H9 (cell line): Measurements from ENCODE around the gene KRTAP10-5. TPM values are rescaled to one million over a fixed set of nuclear protein-coding genes. Genes with fewer than 3 reads are reported as not detected.
A peak's percentile ranks its signal among the peaks of the same experiment; 100 is the strongest.

ENCODE experiments used
- DNase-seq: peaks from one replicate; pipeline ENCODE4 v3.0.0-alpha.2; 2017
- H2AFZ ChIP-seq: one replicate; pipeline ENCODE4 v1.6.1; 2013; ENCODE audit warnings: mild to moderate bottlenecking, low read length, control low read depth, moderate library complexity
- H2AK5ac ChIP-seq: 2 replicates; pipeline ENCODE4 v1.6.1; 2013; ENCODE audit warnings: low read length, control low read depth, mixed read lengths; ENCODE audit not compliant: insufficient read length
- H2BK120ac ChIP-seq: one replicate; pipeline ENCODE4 v1.6.1; 2013; ENCODE audit warnings: low read depth, mild to moderate bottlenecking, low read length, control low read depth, inconsistent platforms; ENCODE audit not compliant: poor library complexity, severe bottlenecking
- H2BK12ac ChIP-seq: 2 replicates; pipeline ENCODE4 v1.6.1; 2013; ENCODE audit warnings: low read length, control low read depth, mixed read lengths, low read depth; ENCODE audit not compliant: insufficient read length
- H2BK15ac ChIP-seq: 2 replicates; pipeline ENCODE4 v1.6.1; 2013; ENCODE audit warnings: low read depth, low read length, control low read depth
- H2BK20ac ChIP-seq: one replicate; pipeline ENCODE4 v1.6.1; 2013; ENCODE audit warnings: low read depth, mild to moderate bottlenecking, low read length, control low read depth, inconsistent platforms; ENCODE audit not compliant: poor library complexity, severe bottlenecking
- H2BK5ac ChIP-seq: 2 replicates; pipeline ENCODE4 v1.6.1; 2013; ENCODE audit warnings: low read length, control low read depth, mixed read lengths; ENCODE audit not compliant: insufficient read length
- H3K14ac ChIP-seq: 2 replicates; pipeline ENCODE4 v1.6.1; 2013; ENCODE audit warnings: low read length, control low read depth; ENCODE audit not compliant: insufficient read depth
- H3K18ac ChIP-seq: 2 replicates; pipeline ENCODE4 v1.6.1; 2013; ENCODE audit warnings: low read depth, mild to moderate bottlenecking, mixed read lengths, low read length, control low read depth; ENCODE audit not compliant: insufficient read length
- H3K23ac ChIP-seq: 2 replicates; pipeline ENCODE4 v1.6.1; 2013; ENCODE audit warnings: low read length, control low read depth, mixed read lengths, low read depth; ENCODE audit not compliant: insufficient read length
- H3K23me2 ChIP-seq: 2 replicates; pipeline ENCODE4 v1.6.1; 2013; ENCODE audit warnings: low read depth, mild to moderate bottlenecking, mixed read lengths, low read length, control low read depth; ENCODE audit not compliant: insufficient read length, poor library complexity, severe bottlenecking
- H3K27ac ChIP-seq: 2 replicates; pipeline ENCODE4 v1.5.1; 2013; ENCODE audit warnings: low read length, control low read depth, mixed read lengths, low read depth; ENCODE audit not compliant: insufficient read length
- H3K27me3 ChIP-seq: 2 replicates; pipeline ENCODE4 v1.6.1; 2013; ENCODE audit warnings: low read length, control low read depth, inconsistent platforms; ENCODE audit not compliant: insufficient read depth
- H3K4ac ChIP-seq: 2 replicates; pipeline ENCODE4 v1.6.1; 2013; ENCODE audit warnings: low read depth, mild to moderate bottlenecking, control low read depth, inconsistent platforms, low read length, moderate library complexity
- H3K4me1 ChIP-seq: 2 replicates; pipeline ENCODE4 v1.6.1; 2013; ENCODE audit warnings: low read length, control low read depth, inconsistent platforms; ENCODE audit not compliant: insufficient read depth
- H3K4me2 ChIP-seq: 2 replicates; pipeline ENCODE4 v1.6.1; 2013; ENCODE audit warnings: low read length, control low read depth, mixed read lengths; ENCODE audit not compliant: insufficient read length, insufficient read depth
- H3K56ac ChIP-seq: 2 replicates; pipeline ENCODE4 v1.6.1; 2013; ENCODE audit warnings: low read depth, mild to moderate bottlenecking, mixed read lengths, low read length, control low read depth; ENCODE audit not compliant: insufficient read length
- H3K79me1 ChIP-seq: 2 replicates; pipeline ENCODE4 v1.6.1; 2013; ENCODE audit warnings: low read depth, mild to moderate bottlenecking, moderate library complexity, low read length, control low read depth, inconsistent platforms; ENCODE audit not compliant: insufficient read depth, poor library complexity, severe bottlenecking
- H3K79me2 ChIP-seq: 2 replicates; pipeline ENCODE4 v1.6.1; 2013; ENCODE audit warnings: low read length, control low read depth, inconsistent platforms; ENCODE audit not compliant: insufficient read depth
- H3K9ac ChIP-seq: 2 replicates; pipeline ENCODE4 v1.6.1; 2013; ENCODE audit warnings: low read length, control low read depth, mixed read lengths; ENCODE audit not compliant: insufficient read length; ENCODE audit errors: extremely low read depth
- H3K9me3 ChIP-seq: one replicate; pipeline ENCODE4 v1.6.1; 2013; ENCODE audit warnings: low read depth, low read length, inconsistent platforms; ENCODE audit not compliant: control insufficient read depth
- H3T11ph ChIP-seq: one replicate; pipeline ENCODE4 v1.6.1; 2013; ENCODE audit warnings: mild to moderate bottlenecking, low read length, control low read depth, inconsistent platforms
- H4K20me1 ChIP-seq: one replicate; pipeline ENCODE4 v1.6.1; 2013; ENCODE audit not compliant: control insufficient read depth, insufficient read length, insufficient read depth
- H4K5ac ChIP-seq: 2 replicates; pipeline ENCODE4 v1.6.1; 2013; ENCODE audit warnings: low read depth, mild to moderate bottlenecking, mixed read lengths, low read length, control low read depth; ENCODE audit not compliant: insufficient read length
- H4K8ac ChIP-seq: replicated peaks from 2 replicates; pipeline ENCODE4 v1.6.1; 2013; ENCODE audit warnings: low read length, control low read depth, mixed read lengths, low read depth; ENCODE audit not compliant: insufficient read length
- H4K91ac ChIP-seq: 2 replicates; pipeline ENCODE4 v1.6.1; 2013; ENCODE audit warnings: low read depth, mild to moderate bottlenecking, moderate library complexity, mixed read lengths, low read length, control low read depth; ENCODE audit not compliant: insufficient read length
- H3K27ac Mint-ChIP-seq, 3 experiments: 2 replicates in 2 of 3; 3 replicates in 1 of 3; pipeline ENCODE4 v1.8.0; 2020 to 2021; ENCODE audit warnings: mixed read lengths in 3 of 3, mild to moderate bottlenecking in 1 of 3, moderate library complexity in 1 of 3
- H3K27me3 Mint-ChIP-seq: 2 replicates; pipeline ENCODE4 v1.8.0; 2021; ENCODE audit warnings: low read depth, mild to moderate bottlenecking, moderate library complexity, mixed read lengths
- H3K36me3 Mint-ChIP-seq, 3 experiments: 2 replicates in 2 of 3; 3 replicates in 1 of 3; pipeline ENCODE4 v1.8.0; 2020 to 2021; ENCODE audit warnings: low read depth in 3 of 3, mixed read lengths in 3 of 3; ENCODE audit not compliant: insufficient read depth in 1 of 3
- H3K4me1 Mint-ChIP-seq, 2 experiments: 2 replicates each; pipeline ENCODE4 v1.8.0; 2020; ENCODE audit warnings: mixed read lengths in 2 of 2
- H3K4me3 Mint-ChIP-seq, 2 experiments: 2 replicates in 1 of 2; 3 replicates in 1 of 2; pipeline ENCODE4 v1.8.0; 2020 to 2021; ENCODE audit warnings: mild to moderate bottlenecking in 2 of 2, mixed read lengths in 2 of 2, moderate library complexity in 1 of 2
- H3K9me3 Mint-ChIP-seq, 2 experiments: 2 replicates in 1 of 2; 3 replicates in 1 of 2; pipeline ENCODE4 v1.8.0; 2020; ENCODE audit warnings: mild to moderate bottlenecking in 2 of 2, mixed read lengths in 2 of 2, moderate library complexity in 1 of 2
- WGBS: extraction: QIAGEN DNeasy Blood & Tissue Kit; methylation state at CpG from one replicate; pipeline ENCODE4 v1.1.7; 2013; ENCODE audit warnings: missing lambda C conversion rate, low lambda C conversion rate, mixed read lengths; ENCODE audit not compliant: insufficient read length; ENCODE audit errors: extremely low coverage; 5-methylcytosine and 5-hydroxymethylcytosine counted together
- total RNA-seq: library from RNA; stranded (reverse); gene quantifications from 2 replicates; pipeline ENCODE4 v1.2.1, GENCODE V29; 2021
- TF ChIP-seq, protein P1 (sequence below): fragments of 200-600 bp; sonication (generic); conservative IDR thresholded peaks from 3 replicates; pipeline ENCODE4 v1.8.0; 2021; ENCODE audit warnings: antibody characterized with exemption, mild to moderate bottlenecking

The KRTAP10-5 gene
- total RNA-seq, 1 experiment from 2014 or later, result not detected

DNA sequence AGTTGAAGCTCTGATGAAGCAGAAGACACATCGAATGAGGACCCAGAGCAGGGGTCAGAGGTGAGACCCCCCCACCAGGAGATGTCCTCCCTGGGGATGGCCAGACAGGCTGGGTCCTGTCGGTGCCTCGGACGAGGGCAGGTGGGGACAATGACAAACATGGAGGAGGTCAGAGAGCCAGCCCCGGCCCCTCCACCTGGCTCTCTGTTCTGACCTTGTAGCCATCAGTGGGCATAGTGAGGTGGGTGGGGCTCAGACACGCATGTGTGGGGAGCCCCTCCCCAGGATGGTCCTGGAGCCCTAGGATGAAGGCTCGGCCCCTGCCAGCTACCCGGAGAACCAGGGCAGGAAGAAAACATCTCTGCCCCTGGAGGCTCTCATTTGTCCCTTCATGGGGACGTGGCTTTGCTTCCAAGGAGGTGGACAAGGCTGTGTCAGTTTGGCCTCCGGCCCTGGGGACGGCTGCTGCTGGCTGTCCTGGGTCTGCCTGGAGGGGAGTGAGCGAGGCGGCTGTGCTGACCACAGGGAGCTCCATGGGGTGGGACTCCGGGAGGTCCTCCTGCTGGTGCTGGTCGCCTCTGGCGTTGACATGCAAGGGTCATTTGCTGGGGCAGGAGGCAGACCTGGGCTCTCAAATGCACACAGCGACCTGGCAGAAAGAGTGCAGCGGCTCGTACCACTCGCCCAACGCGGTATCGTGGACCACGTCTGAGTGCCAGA is 9.3 kb upstream of the KRTAP10-5 start:
- no peak overlapping the region for H2BK20ac ChIP-seq
- no peak overlapping the region for H2BK12ac ChIP-seq
- Mint-ChIP-seq H3K36me3 (no peaks in the 10 kb centered on the region), H3K9me3 (peaks cover 0 to 3% of the 10 kb centered on the region in 2 experiments; a peak in 2 of 5 replicates), H3K27ac (no peak overlapping the region; a peak in 1 of 7 replicates), H3K27me3 (peaks cover 7% of the 10 kb centered on the region; the same call in 1 of the 2 replicates), H3K4me3 (no peak overlapping the region), H3K4me1 (peaks cover 27 to 31% of the 10 kb centered on the region in 2 experiments)
- H3T11ph ChIP-seq, result no peak overlapping the region
- H4K8ac ChIP-seq, result no peak overlapping the region
- no peak for DNase-seq
- H3K27ac ChIP-seq, result no peak overlapping the region
- no peak overlapping the region for H3K23ac ChIP-seq
- peak overlapping the region; percentile 33; the same call in 1 of the 2 replicates for H3K14ac ChIP-seq
- no peak overlapping the region for H2BK120ac ChIP-seq
- no peaks in the 10 kb centered on the region for H3K9me3 ChIP-seq
- H2BK15ac ChIP-seq, result no peak overlapping the region
- no peaks in the 10 kb centered on the region for H4K20me1 ChIP-seq
- H4K5ac ChIP-seq, result no peak overlapping the region
- no peaks in the 10 kb centered on the region for H3K27me3 ChIP-seq
- H3K79me2 ChIP-seq, result no peaks in the 10 kb centered on the region
- H3K4me1 ChIP-seq, result no peaks in the 10 kb centered on the region; the same call in 1 of the 2 replicates
- H3K4ac ChIP-seq, result no peak overlapping the region
- no peak overlapping the region for H2AFZ ChIP-seq
- no peak overlapping the region for H3K4me2 ChIP-seq
- no peak overlapping the region for H3K56ac ChIP-seq
- no peak overlapping the region for H3K9ac ChIP-seq
- H3K23me2 ChIP-seq, result no peaks in the 10 kb centered on the region
- no peak overlapping the region for H4K91ac ChIP-seq
- WGBS, result no CpG with 5 or more reads among the region's 24 CpGs
- H2AK5ac ChIP-seq, result no peak overlapping the region
- TF ChIP-seq, protein P1, sequence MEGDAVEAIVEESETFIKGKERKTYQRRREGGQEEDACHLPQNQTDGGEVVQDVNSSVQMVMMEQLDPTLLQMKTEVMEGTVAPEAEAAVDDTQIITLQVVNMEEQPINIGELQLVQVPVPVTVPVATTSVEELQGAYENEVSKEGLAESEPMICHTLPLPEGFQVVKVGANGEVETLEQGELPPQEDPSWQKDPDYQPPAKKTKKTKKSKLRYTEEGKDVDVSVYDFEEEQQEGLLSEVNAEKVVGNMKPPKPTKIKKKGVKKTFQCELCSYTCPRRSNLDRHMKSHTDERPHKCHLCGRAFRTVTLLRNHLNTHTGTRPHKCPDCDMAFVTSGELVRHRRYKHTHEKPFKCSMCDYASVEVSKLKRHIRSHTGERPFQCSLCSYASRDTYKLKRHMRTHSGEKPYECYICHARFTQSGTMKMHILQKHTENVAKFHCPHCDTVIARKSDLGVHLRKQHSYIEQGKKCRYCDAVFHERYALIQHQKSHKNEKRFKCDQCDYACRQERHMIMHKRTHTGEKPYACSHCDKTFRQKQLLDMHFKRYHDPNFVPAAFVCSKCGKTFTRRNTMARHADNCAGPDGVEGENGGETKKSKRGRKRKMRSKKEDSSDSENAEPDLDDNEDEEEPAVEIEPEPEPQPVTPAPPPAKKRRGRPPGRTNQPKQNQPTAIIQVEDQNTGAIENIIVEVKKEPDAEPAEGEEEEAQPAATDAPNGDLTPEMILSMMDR, result no peak
- H2BK5ac ChIP-seq, result no peak overlapping the region
- no peak overlapping the region for H3K18ac ChIP-seq
- H3K79me1 ChIP-seq, result no peaks in the 10 kb centered on the region
